H54 (cell line): ENCODE data around the gene SCN4B.

Experiments
- DNase-seq: peaks from one replicate; pipeline ENCODE4 v3.0.0; 2011; ENCODE audit warnings: low spot score, mixed read lengths; ENCODE audit not compliant: insufficient read length
- FAIRE-seq: peaks from 3 replicates; lab custom pipeline; 2011; peaks lifted over from hg19 to GRCh38; lab: Jason Lieb, UNC
- POLR2A ChIP-seq: IDR thresholded peaks from 2 replicates; pipeline ENCODE4 v1.6.1; 2011; ENCODE audit warnings: low read depth, mild to moderate bottlenecking, low read length

The SCN4B gene

GRCh38 chr11:118152020-118152551 is 537 bp downstream of the SCN4B start:
- FAIRE-seq (no peak), DNase-seq (no peak)
- TF ChIP-seq POLR2A, result no peak

GRCh38 chr11:118151431-118151830 is 1.2 kb downstream of the SCN4B start:
- no peak for DNase-seq
- no peak for FAIRE-seq

GRCh38 chr11:118149493-118149892 is 3.1 kb downstream of the SCN4B start:
- DNase-seq, result no peak
- no peak for FAIRE-seq
- TF ChIP-seq POLR2A, result no peak

More at GRCh38 chr11:118151431-118151830, 1.2 kb downstream of the SCN4B start:
- TF ChIP-seq POLR2A, result no peak

- FAIRE-seq (no peak), DNase-seq (no peak)
- TF ChIP-seq POLR2A, result no peak
Observed at GRCh38 chr11:118148856-118149255, 3.8 kb downstream of the SCN4B start.

GRCh38 chr11:118148240-118148639 is 4.4 kb downstream of the SCN4B start:
- no peak for DNase-seq
- no peak for FAIRE-seq
- TF ChIP-seq POLR2A, result no peak

- DNase-seq (no peak), FAIRE-seq (no peak)
- TF ChIP-seq POLR2A, result no peak
Observed at GRCh38 chr11:118147502-118147901, 5.1 kb downstream of the SCN4B start.

- no peak for TF ChIP-seq POLR2A
- DNase-seq (no peak), FAIRE-seq (no peak)
Observed at GRCh38 chr11:118146554-118146953, 6.1 kb downstream of the SCN4B start.

- no peak for TF ChIP-seq POLR2A
- FAIRE-seq, result no peak
- DNase-seq, result peak; percentile 88
Observed at GRCh38 chr11:118145285-118146227, 7.1 kb downstream of the SCN4B start.

- FAIRE-seq (no peak), DNase-seq (no peak)
- no peak for TF ChIP-seq POLR2A
Observed at GRCh38 chr11:118144301-118145268, 8.0 kb downstream of the SCN4B start.

GRCh38 chr11:118143661-118144185 is 8.9 kb downstream of the SCN4B start:
- FAIRE-seq (no peak), DNase-seq (no peak)
- no peak for TF ChIP-seq POLR2A

GRCh38 chr11:118142809-118143208 is 9.8 kb downstream of the SCN4B start:
- FAIRE-seq (no peak), DNase-seq (no peak)
- TF ChIP-seq POLR2A, result no peak

GRCh38 chr11:118142081-118142480 is 10.5 kb downstream of the SCN4B start:
- no peak for TF ChIP-seq POLR2A
- DNase-seq (no peak), FAIRE-seq (no peak)

- FAIRE-seq, result no peak
- no peak for DNase-seq
- no peak for TF ChIP-seq POLR2A
Observed at GRCh38 chr11:118139578-118139977, 13.0 kb downstream of the SCN4B start.

GRCh38 chr11:118138839-118139420 is 13.7 kb downstream of the SCN4B start:
- no peak for DNase-seq
- TF ChIP-seq POLR2A, result no peak
- no peak for FAIRE-seq
